Stimulated activated naive B cell treated with anti-CD40 and anti-IgM and Interleukin-4, amounts not matched to agents 10 μg/mL and 1 μg/mL and 100 μg/mL, for 72 hours (primary cell): ENCODE measurements around the gene PLG.
"Not testable (repeated sequence)": the region's sequence is repeated elsewhere in the genome, so short reads cannot be mapped to it uniquely, and the experiment has no call there.

Experiments
- ATAC-seq, 2 donors: fragments of 150-1000 bp; cut with Tn5 transposase; replicated peaks; 2 replicates each; pipeline ENCODE4 v1.10.0; 2021; ENCODE audit warnings: moderate library complexity in 1 of 2
- DNase-seq: peaks from one replicate; pipeline ENCODE4 v3.0.0; 2021
- H3K27ac Mint-ChIP-seq: one replicate; pipeline ENCODE4 v1.8.0; 2022; ENCODE audit warnings: mild to moderate bottlenecking, mixed read lengths
- H3K27me3 Mint-ChIP-seq, 2 donors: one replicate each; pipeline ENCODE4 v1.8.0; 2022; ENCODE audit warnings: mixed read lengths in 2 of 2
- H3K36me3 Mint-ChIP-seq, 2 donors: one replicate each; pipeline ENCODE4 v1.8.0; 2022; ENCODE audit warnings: mixed read lengths in 2 of 2, mild to moderate bottlenecking in 1 of 2
- H3K4me1 Mint-ChIP-seq, 2 donors: one replicate each; pipeline ENCODE4 v1.8.0; 2022; ENCODE audit warnings: mixed read lengths in 2 of 2, mild to moderate bottlenecking in 1 of 2
- H3K4me3 Mint-ChIP-seq, 2 donors: one replicate each; pipeline ENCODE4 v1.8.0; 2022; ENCODE audit warnings: mild to moderate bottlenecking in 2 of 2, mixed read lengths in 2 of 2, moderate library complexity in 1 of 2
- H3K9me3 Mint-ChIP-seq, 2 donors: one replicate each; pipeline ENCODE4 v1.8.0; 2022; ENCODE audit warnings: mixed read lengths in 2 of 2, mild to moderate bottlenecking in 1 of 2

Gene PLG

GRCh38 chr6:160701918-160702680 lies at the start of gene PLG:
Gene PLG, plus strand, starts transcription at chr6:160702244. Its CDS starts 61 bp downstream, at chr6:160702305.
- DNase-seq, ATAC-seq, H3K27ac Mint-ChIP-seq, H3K4me3 Mint-ChIP-seq, H3K4me1 Mint-ChIP-seq, H3K36me3 Mint-ChIP-seq, H3K9me3 Mint-ChIP-seq: not testable (repeated sequence)
- H3K27me3 Mint-ChIP-seq = peaks cover 20 to 23% of the 10 kb centered on the region in 2 donors

- Mint-ChIP-seq H3K27ac (no peak overlapping the region), H3K36me3 (no peaks in the 10 kb centered on the region), H3K4me3 (no peak overlapping the region), H3K4me1 (no peaks in the 10 kb centered on the region), H3K9me3 (peaks cover 6 to 7% of the 10 kb centered on the region in 2 donors), H3K27me3 (peaks cover 4 to 6% of the 10 kb centered on the region in 2 donors)
- no peak for DNase-seq
- ATAC-seq = no peak
Observed at GRCh38 chr6:160659562-160659961, 42.5 kb upstream of the PLG start.

- Mint-ChIP-seq H3K9me3 (peaks cover 6 to 7% of the 10 kb centered on the region in 2 donors), H3K4me3 (no peak overlapping the region), H3K27me3 (peaks cover 4 to 11% of the 10 kb centered on the region in 2 donors), H3K27ac (no peak overlapping the region), H3K36me3 (no peaks in the 10 kb centered on the region), H3K4me1 (no peaks in the 10 kb centered on the region)
- no peak for DNase-seq
- no peak for ATAC-seq
Observed at GRCh38 chr6:160661216-160661615, 40.8 kb upstream of the PLG start.

DNA sequence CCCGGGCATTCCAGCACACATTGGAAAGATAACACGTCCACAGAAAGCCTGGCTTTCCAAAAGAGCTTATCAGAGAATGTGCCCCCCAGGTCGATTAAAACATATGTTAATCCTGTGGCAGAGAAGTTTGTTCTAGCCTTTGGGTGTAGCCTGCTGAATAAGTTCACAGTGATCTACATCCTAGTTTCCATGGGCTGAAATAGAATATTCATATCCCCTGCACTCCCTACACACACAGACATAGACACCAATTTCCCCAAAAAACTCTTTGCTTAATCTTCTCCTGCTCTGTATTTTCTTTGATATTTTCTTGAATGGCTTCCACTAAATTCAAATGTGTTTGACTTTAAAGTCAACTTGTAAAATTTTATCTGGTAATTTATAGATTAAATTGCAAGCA lies 39.6 kb upstream of the PLG start:
- ATAC-seq (no peak), DNase-seq (no peak)
- H3K4me3 Mint-ChIP-seq = no peak overlapping the region
- H3K4me1 Mint-ChIP-seq = no peaks in the 10 kb centered on the region
- H3K27me3 Mint-ChIP-seq = peaks cover 4 to 13% of the 10 kb centered on the region in 2 donors
- H3K27ac Mint-ChIP-seq = no peak overlapping the region
- peaks cover 0 to 4% of the 10 kb centered on the region in 2 donors for H3K9me3 Mint-ChIP-seq
- no peaks in the 10 kb centered on the region for H3K36me3 Mint-ChIP-seq

- DNase-seq = no peak
- H3K27me3 Mint-ChIP-seq = peaks cover 4 to 13% of the 10 kb centered on the region in 2 donors
Observed at GRCh38 chr6:160662842-160663241, 39.2 kb upstream of the PLG start.

GRCh38 chr6:160664198-160664597 lies 37.8 kb upstream of the PLG start, which contains the start of gene LPA:
Gene LPA, minus strand, starts transcription at chr6:160664275. Its CDS starts 61 bp downstream, at chr6:160664214.
- Mint-ChIP-seq H3K27ac (peak within 1 kb of the TSS; percentile 27), H3K27me3 (peaks cover 4 to 13% of the 10 kb centered on the region in 2 donors)
- DNase-seq, H3K4me3 Mint-ChIP-seq, H3K4me1 Mint-ChIP-seq, ATAC-seq, H3K9me3 Mint-ChIP-seq, H3K36me3 Mint-ChIP-seq: not testable (repeated sequence)

More at GRCh38 chr6:160662842-160663241, 39.2 kb upstream of the PLG start:
- Mint-ChIP-seq H3K27ac (no peak overlapping the region), H3K4me1 (no peaks in the 10 kb centered on the region), H3K36me3 (no peaks in the 10 kb centered on the region), H3K9me3 (peaks cover 0 to under 1% of the 10 kb centered on the region in 2 donors), H3K4me3 (no peak overlapping the region)
- no peak for ATAC-seq

- Mint-ChIP-seq H3K27ac (no peak overlapping the region), H3K9me3 (peaks cover 5 to 7% of the 10 kb centered on the region in 2 donors), H3K27me3 (peaks cover 0 to 9% of the 10 kb centered on the region in 2 donors), H3K4me3 (no peak overlapping the region), H3K4me1 (no peaks in the 10 kb centered on the region), H3K36me3 (no peaks in the 10 kb centered on the region)
- ATAC-seq (peak; percentile 62 to 63), DNase-seq (no peak)
Observed at GRCh38 chr6:160667639-160668481, 34.2 kb upstream of the PLG start.

- H3K4me1 Mint-ChIP-seq = no peaks in the 10 kb centered on the region
- H3K36me3 Mint-ChIP-seq = no peaks in the 10 kb centered on the region
- ATAC-seq = no peak
- no peak for DNase-seq
- no peak overlapping the region for H3K27ac Mint-ChIP-seq
- H3K4me3 Mint-ChIP-seq = no peak overlapping the region
- peaks cover 12% of the 10 kb centered on the region in 2 donors for H3K9me3 Mint-ChIP-seq
- H3K27me3 Mint-ChIP-seq = peaks cover 0 to 7% of the 10 kb centered on the region in 2 donors
Observed at GRCh38 chr6:160668589-160668988, 33.5 kb upstream of the PLG start.

DNA sequence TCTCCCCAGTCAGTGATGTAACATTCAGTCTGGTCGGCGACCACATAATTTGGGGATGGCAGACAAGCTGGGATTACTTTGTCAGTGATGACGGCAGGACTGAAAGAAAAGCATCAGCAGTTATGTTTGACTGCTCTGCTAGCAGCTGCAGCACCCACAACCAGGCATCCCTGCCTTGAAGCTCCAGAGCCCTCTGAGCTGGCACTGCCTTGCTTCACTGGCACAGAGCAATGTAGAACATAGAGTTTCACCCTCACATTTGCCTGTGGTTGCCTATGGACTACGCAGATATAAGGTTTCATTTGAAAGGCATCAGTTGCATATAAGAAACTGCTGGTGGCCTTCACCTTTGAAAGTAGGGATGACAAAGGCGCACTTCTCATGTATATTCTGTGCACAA lies 25.6 kb upstream of the PLG start:
- not testable (repeated sequence) for H3K36me3 Mint-ChIP-seq, DNase-seq, H3K27me3 Mint-ChIP-seq, H3K4me1 Mint-ChIP-seq, H3K27ac Mint-ChIP-seq, H3K4me3 Mint-ChIP-seq, ATAC-seq
- peaks cover 14 to 16% of the 10 kb centered on the region in 2 donors for H3K9me3 Mint-ChIP-seq

DNA sequence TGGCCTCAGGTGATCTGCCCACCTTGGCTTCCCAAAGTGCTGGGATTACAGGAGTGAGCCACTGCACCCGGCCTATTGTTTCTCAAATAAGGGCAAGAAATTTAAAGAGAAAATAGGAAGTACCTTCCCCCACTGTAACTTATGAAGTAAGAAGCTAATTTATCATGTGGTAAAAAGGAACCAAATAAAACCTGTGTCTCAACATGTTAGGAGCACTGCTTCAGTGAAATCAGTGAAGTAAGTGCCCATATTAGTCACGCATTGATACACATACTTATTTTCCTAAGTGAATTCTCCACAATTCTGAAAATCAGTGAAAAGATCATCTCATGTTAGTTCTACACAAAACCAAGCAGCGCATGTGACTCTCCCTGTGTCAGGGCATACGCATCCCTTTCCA lies 23.8 kb upstream of the PLG start:
- DNase-seq (no peak), ATAC-seq (no peak)
- Mint-ChIP-seq H3K4me1 (no peaks in the 10 kb centered on the region), H3K27me3 (peaks cover 4 to 7% of the 10 kb centered on the region in 2 donors), H3K36me3 (no peaks in the 10 kb centered on the region), H3K4me3 (no peak overlapping the region), H3K9me3 (peaks cover 5 to 7% of the 10 kb centered on the region in 2 donors), H3K27ac (no peak overlapping the region)

DNA sequence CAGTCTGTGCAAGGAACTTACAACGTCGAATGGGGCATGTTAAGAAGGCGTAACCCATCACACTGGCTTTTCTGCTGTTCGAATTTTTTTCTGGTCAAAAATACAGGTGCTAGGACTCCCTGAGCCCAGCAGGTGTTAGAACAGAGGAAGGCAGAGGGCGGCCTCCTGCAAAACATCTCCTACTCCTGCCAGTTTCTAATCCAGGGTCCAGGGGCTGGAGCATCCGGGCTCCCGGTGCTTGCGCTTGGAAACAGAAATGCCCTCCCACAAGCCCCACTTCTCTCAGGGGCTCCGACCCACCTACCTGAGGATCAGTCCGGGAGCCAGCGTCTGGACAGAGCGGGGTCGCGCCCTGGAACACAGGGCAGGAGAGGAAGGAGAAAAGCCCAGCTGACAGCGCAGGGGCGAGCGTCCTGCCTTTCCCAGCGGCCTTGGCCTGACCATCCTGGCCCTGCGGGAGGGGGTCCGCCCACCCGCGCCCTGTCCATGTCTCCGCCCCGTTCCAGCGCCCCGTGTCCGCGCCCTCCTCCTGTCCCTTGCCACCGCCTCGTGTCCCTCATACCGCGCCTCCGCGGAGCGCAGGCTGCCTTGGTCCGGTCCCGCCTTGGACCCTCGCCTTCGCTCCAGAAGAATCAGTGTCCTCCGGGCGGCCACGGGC lies 23.2 kb upstream of the PLG start:
- ATAC-seq (no peak), DNase-seq (no peak)
- H3K9me3 Mint-ChIP-seq = peaks cover 0 to 3% of the 10 kb centered on the region in 2 donors
- H3K27ac Mint-ChIP-seq = no peak overlapping the region
- H3K36me3 Mint-ChIP-seq = no peaks in the 10 kb centered on the region
- no peak overlapping the region for H3K4me3 Mint-ChIP-seq
- peaks cover 4 to 7% of the 10 kb centered on the region in 2 donors for H3K27me3 Mint-ChIP-seq
- H3K4me1 Mint-ChIP-seq = no peaks in the 10 kb centered on the region

DNA sequence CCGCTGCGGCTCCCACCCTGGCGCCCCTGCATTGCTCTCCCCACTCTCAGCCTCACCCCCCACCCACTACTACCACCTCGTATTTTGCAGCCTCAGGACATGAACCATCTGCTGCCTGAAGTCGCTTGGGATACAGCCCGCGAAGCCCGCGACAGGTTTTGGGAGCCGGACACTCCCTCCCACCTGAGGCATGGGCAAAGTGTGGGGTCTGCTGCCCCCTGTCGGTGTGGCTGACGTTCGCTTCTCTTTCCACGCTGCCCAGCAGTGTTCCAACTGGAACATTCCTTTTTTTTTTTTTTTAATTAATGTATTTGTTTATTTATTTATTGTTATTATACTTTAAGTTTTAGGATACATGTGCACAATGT lies 22.7 kb upstream of the PLG start:
- H3K4me3 Mint-ChIP-seq = no peak overlapping the region
- ATAC-seq (no peak), DNase-seq (no peak)
- H3K36me3 Mint-ChIP-seq = no peaks in the 10 kb centered on the region
- H3K4me1 Mint-ChIP-seq = no peaks in the 10 kb centered on the region
- peaks cover 4 to 7% of the 10 kb centered on the region in 2 donors for H3K27me3 Mint-ChIP-seq
- no peak overlapping the region for H3K27ac Mint-ChIP-seq
- peaks cover 0 to 3% of the 10 kb centered on the region in 2 donors for H3K9me3 Mint-ChIP-seq

GRCh38 chr6:160685101-160685761 lies 16.8 kb upstream of the PLG start:
- not testable (repeated sequence) for H3K27ac Mint-ChIP-seq, H3K9me3 Mint-ChIP-seq, H3K4me3 Mint-ChIP-seq, ATAC-seq, H3K27me3 Mint-ChIP-seq, H3K4me1 Mint-ChIP-seq, DNase-seq, H3K36me3 Mint-ChIP-seq
